IMR-90 (cell line): Measurements from ENCODE around the gene C10orf95. TPM values are rescaled to one million over a fixed set of nuclear protein-coding genes. Genes with fewer than 3 reads are reported as not detected.

Experiments used
- ATAC-seq: fragments of 200-7000 bp; cut with Tn5 transposase; 2 replicates; pipeline ENCODE4 v1.9.1; 2020; ENCODE audit warnings: low read depth, mild to moderate bottlenecking, moderate library complexity
- BruUV-seq: library from RNA; stranded (reverse); fragments of 400-500 nt; replicated peaks from 2 replicates; lab custom pipeline; 2021; lab: Mats Ljungman, UMichigan
- CTCF ChIA-PET: fragments of 300-600 bp; formaldehyde crosslinking; extraction: SDS; loops from one replicate; lab custom pipeline; 2021; ENCODE audit warnings: antibody characterized with exemption; lab: Yijun Ruan, JAX
- POLR2A ChIA-PET: fragments of 300-600 bp; sonication (Branson Sonifier 250); formaldehyde crosslinking; loops from one replicate; lab custom pipeline; 2022; ENCODE audit warnings: antibody characterized with exemption; ENCODE audit not compliant: unreplicated experiment; lab: Charles Lee
- DNase-seq: peaks from one replicate; pipeline ENCODE4 v3.0.0; 2013
- H2AFZ ChIP-seq: replicated peaks from 2 replicates; pipeline ENCODE3; 2013; ENCODE audit warnings: low read length, mild to moderate bottlenecking; ENCODE audit not compliant: poor library complexity
- H2AK5ac ChIP-seq: 2 replicates; pipeline ENCODE4 v1.6.1; 2013; ENCODE audit warnings: low read depth, low read length, inconsistent platforms
- H2AK9ac ChIP-seq: replicated peaks from 2 replicates; pipeline ENCODE3; 2013; ENCODE audit warnings: mild to moderate bottlenecking, low read depth, low read length, moderate library complexity; ENCODE audit not compliant: poor library complexity
- H2BK120ac ChIP-seq: 2 replicates; pipeline ENCODE4 v1.6.1; 2013; ENCODE audit warnings: low read depth, low read length, inconsistent platforms
- H2BK15ac ChIP-seq: 3 replicates; pipeline ENCODE4 v1.6.1; 2013; ENCODE audit warnings: low read depth, low read length, inconsistent platforms
- H2BK20ac ChIP-seq: 2 replicates; pipeline ENCODE4 v1.6.1; 2013; ENCODE audit warnings: low read depth, mild to moderate bottlenecking, inconsistent platforms, low read length, moderate library complexity
- H2BK5ac ChIP-seq: 2 replicates; pipeline ENCODE4 v1.6.1; 2013; ENCODE audit warnings: mild to moderate bottlenecking, low read depth, low read length, inconsistent platforms; ENCODE audit not compliant: poor library complexity, severe bottlenecking
- H3K14ac ChIP-seq: replicated peaks from 2 replicates; pipeline ENCODE4 v1.6.1; 2013; ENCODE audit warnings: low read depth, low read length, inconsistent platforms
- H3K18ac ChIP-seq: 2 replicates; pipeline ENCODE4 v1.6.1; 2013; ENCODE audit warnings: low read depth, low read length, control low read depth
- H3K23ac ChIP-seq: 2 replicates; pipeline ENCODE4 v1.6.1; 2013; ENCODE audit warnings: low read depth, low read length, inconsistent platforms
- H3K27ac ChIP-seq: 2 replicates; pipeline ENCODE4 v1.5.1; 2013; ENCODE audit warnings: mild to moderate bottlenecking, control low read depth, low read length; ENCODE audit not compliant: insufficient read depth
- H3K27me3 ChIP-seq: 2 replicates; pipeline ENCODE4 v1.6.1; 2013; ENCODE audit warnings: low read length; ENCODE audit not compliant: control insufficient read depth, insufficient read depth
- H3K36me3 ChIP-seq: 2 replicates; pipeline ENCODE4 v1.6.1; 2013; ENCODE audit warnings: low read length, mixed read lengths; ENCODE audit not compliant: control insufficient read depth, insufficient read depth
- H3K4ac ChIP-seq: 2 replicates; pipeline ENCODE4 v1.6.1; 2013; ENCODE audit warnings: low read depth, low read length, inconsistent platforms
- H3K4me1 ChIP-seq: 2 replicates; pipeline ENCODE4 v1.6.1; 2013; ENCODE audit warnings: low read length, mixed read lengths; ENCODE audit not compliant: control insufficient read depth, insufficient read depth
- H3K4me2 ChIP-seq: 2 replicates; pipeline ENCODE4 v1.6.1; 2013; ENCODE audit warnings: low read depth, mild to moderate bottlenecking, control low read depth, low read length, moderate library complexity
- H3K4me3 ChIP-seq: 2 replicates; pipeline ENCODE4 v1.5.1; 2013; ENCODE audit warnings: low read depth, mild to moderate bottlenecking, control low read depth, low read length, moderate library complexity; ENCODE audit not compliant: insufficient read depth
- H3K56ac ChIP-seq: 2 replicates; pipeline ENCODE4 v1.6.1; 2013; ENCODE audit warnings: low read length, inconsistent platforms; ENCODE audit not compliant: insufficient read depth; ENCODE audit errors: extremely low read depth
- H3K79me1 ChIP-seq, 2 experiments: 2 replicates each; pipeline ENCODE4 v1.6.1; 2013; ENCODE audit warnings: low read length in 2 of 2, inconsistent platforms in 1 of 2, low read depth in 1 of 2
- H3K9ac ChIP-seq: 2 replicates; pipeline ENCODE4 v1.6.1; 2013; ENCODE audit warnings: low read depth, low read length, control low read depth
- H3K9me1 ChIP-seq: 2 replicates; pipeline ENCODE4 v1.6.1; 2013; ENCODE audit warnings: low read length, inconsistent platforms; ENCODE audit not compliant: insufficient read depth
- H3K9me3 ChIP-seq: 2 replicates; pipeline ENCODE4 v1.6.1; 2013; ENCODE audit warnings: low read length; ENCODE audit not compliant: control insufficient read depth, insufficient read depth
- H4K20me1 ChIP-seq: 2 replicates; pipeline ENCODE4 v1.6.1; 2013; ENCODE audit warnings: low read length, inconsistent platforms; ENCODE audit not compliant: insufficient read depth
- H4K5ac ChIP-seq: 2 replicates; pipeline ENCODE4 v1.6.1; 2013; ENCODE audit warnings: mild to moderate bottlenecking, low read depth, low read length, control low read depth
- H4K8ac ChIP-seq, 2 experiments: 2 replicates each; pipeline ENCODE4 v1.6.1; 2013; ENCODE audit warnings: low read depth in 2 of 2, low read length in 2 of 2, control low read depth in 1 of 2, inconsistent platforms in 1 of 2
- H4K91ac ChIP-seq: 2 replicates; pipeline ENCODE4 v1.6.1; 2013; ENCODE audit warnings: low read depth, low read length, inconsistent platforms; ENCODE audit not compliant: insufficient read depth
- BHLHE40 ChIP-seq: fragments of 150-350 bp; IDR thresholded peaks from 2 replicates; pipeline ENCODE4 v1.6.1; 2016; ENCODE audit warnings: mild to moderate bottlenecking, low read depth, low read length
- CEBPB ChIP-seq: IDR thresholded peaks from 2 replicates; pipeline ENCODE4 v1.6.1; 2012; ENCODE audit warnings: low read depth, low read length, improper control_type of control experiment
- CHD1 ChIP-seq: IDR thresholded peaks from 2 replicates; pipeline ENCODE4 v1.6.1; 2012; ENCODE audit warnings: low read depth, low read length, improper control_type of control experiment
- MXI1 ChIP-seq: IDR thresholded peaks from 2 replicates; pipeline ENCODE4 v1.6.1; 2012; ENCODE audit warnings: low read depth, mild to moderate bottlenecking, low read length, moderate library complexity, borderline replicate concordance
- RAD21 ChIP-seq: IDR thresholded peaks from 2 replicates; pipeline ENCODE4 v1.6.1; 2012; ENCODE audit warnings: low read length, improper control_type of control experiment
- SMC3 ChIP-seq: fragments of 150-350 bp; IDR thresholded peaks from 2 replicates; pipeline ENCODE4 v1.6.1; 2016; ENCODE audit warnings: low read depth, mild to moderate bottlenecking, antibody characterized with exemption, low read length, moderate library complexity
- USF2 ChIP-seq: fragments of 150-350 bp; IDR thresholded peaks from 2 replicates; pipeline ENCODE4 v1.6.1; 2017; ENCODE audit warnings: mild to moderate bottlenecking, antibody characterized with exemption, low read length, low read depth
- WGBS, 2 experiments: methylation state at CpG; one replicate each; pipeline versions ENCODE4 v1.1.5 to v1.1.7; 2013; ENCODE audit warnings: missing lambda C conversion rate in 2 of 2; ENCODE audit not compliant: insufficient read length in 1 of 2; ENCODE audit errors: extremely low coverage in 2 of 2; 5-methylcytosine and 5-hydroxymethylcytosine counted together
- dilution Hi-C: fragments of 300-500 bp; cut with HindIII; formaldehyde crosslinking; loops from one replicate; pipeline ENCODE4 v1.14.3; 2018; ENCODE audit warnings: low sequenced_read_pairs; ENCODE audit not compliant: unreplicated experiment
- in situ Hi-C: fragments of 300-500 bp; cut with MboI; formaldehyde crosslinking; loops from 3 replicates; pipeline ENCODE4 v1.14.3; 2019; ENCODE audit warnings: low sequenced_read_pairs, inconsistent platforms, mixed read lengths
- intact Hi-C: fragments of 100-400 bp; cut with micrococcal nuclease; formaldehyde crosslinking; loops from 2 replicates; pipeline ENCODE4 v1.10.0; 2022
- polyA plus RNA-seq, 3 experiments: library from polyadenylated mRNA; depleted of rRNA; stranded (reverse); fragments of >200 nt; gene quantifications; 2 replicates each; pipeline ENCODE4 v1.2.3, GENCODE V29; 2012; ENCODE audit warnings: low replicate concordance in 1 of 3
- total RNA-seq: library from RNA; depleted of rRNA; stranded (reverse); fragments of >200 nt; gene quantifications from 2 replicates; pipeline ENCODE4 v1.2.3, GENCODE V29; 2012

Gene C10orf95
- total and polyA plus RNA-seq, 2 of the 4 experiments (the other 2 are of a cell fraction): not detected

- intact Hi-C loops (loop anchor here (1.0 kb wide), 1 partner anchor 79 kb away; no protein-coding TSS in a partner anchor), in situ Hi-C loops (no loop called here), dilution Hi-C loops (no loop called here)
- no peak overlapping the region for H3K18ac ChIP-seq
- no peak overlapping the region for H4K91ac ChIP-seq
- H2AK5ac ChIP-seq: no peak overlapping the region
- H4K20me1 ChIP-seq: 0 out of 2 replicates have a peak, but pooled peaks cover under 1% of the 10 kb centered on the region
- H3K4me1 ChIP-seq: no peaks in the 10 kb centered on the region
- no peaks in the 10 kb centered on the region for H3K9me1 ChIP-seq
- no peak overlapping the region for H2BK5ac ChIP-seq
- no peak overlapping the region for H2BK120ac ChIP-seq
- no peaks in the 10 kb centered on the region for H3K9me3 ChIP-seq
- H3K27ac ChIP-seq: no peak overlapping the region
- ATAC-seq (no peak), DNase-seq (no peak)
- no peaks in the 10 kb centered on the region for H3K36me3 ChIP-seq
- H3K56ac ChIP-seq: no peak overlapping the region
- H4K5ac ChIP-seq: no peak overlapping the region
- H3K23ac ChIP-seq: no peak overlapping the region
- no peak overlapping the region for H3K4me2 ChIP-seq
- ChIA-PET CTCF (no interaction called here), POLR2A (no interaction called here)
- no peak overlapping the region for H3K4ac ChIP-seq
- no peak overlapping the region for H2BK20ac ChIP-seq
- no peak overlapping the region for H3K4me3 ChIP-seq
- no peaks in the 10 kb centered on the region; a peak in 1 of 4 replicates for H3K79me1 ChIP-seq
- no peak overlapping the region for H3K9ac ChIP-seq
- H2AK9ac ChIP-seq: no peak overlapping the region
- H2AFZ ChIP-seq: no peak overlapping the region
- no peak overlapping the region for H3K14ac ChIP-seq
- WGBS, 2 experiments: 94% methylated on average over 12 of the region's 27 CpGs; no CpG with 5 or more reads in 1 of the 2 experiments
- H3K27me3 ChIP-seq: no peaks in the 10 kb centered on the region
- TF ChIP-seq SMC3: no peak
- TF ChIP-seq CEBPB: no peak
- TF ChIP-seq USF2: no peak
- TF ChIP-seq MXI1: no peak
- TF ChIP-seq BHLHE40: no peak
- TF ChIP-seq RAD21: no peak
- TF ChIP-seq CHD1: no peak
- no peak overlapping the region for H2BK15ac ChIP-seq
- BruUV-seq: no TSS peak
- no peak overlapping the region for H4K8ac ChIP-seq
These were observed 22.3 kb upstream of the C10orf95 start for GRCh38 chr10:102473445-102474331.
